Measurements from ENCODE around the gene ING4.
A peak's percentile ranks its signal among the peaks of the same experiment; 100 is the strongest.

Gene ING4

GRCh38 chr12:6688543-6688998 is 25.7 kb upstream of the ING4 start:
- no peak for DNase-seq (ENCODE audit: low read depth, low spot score)

GRCh38 chr12:6685814-6686213 is 22.9 kb upstream of the ING4 start:
- DNase-seq (ENCODE audit: low read depth, low spot score) = no peak

GRCh38 chr12:6684609-6685008 is 21.7 kb upstream of the ING4 start:
- peak; percentile 13 for DNase-seq (ENCODE audit: low read depth, low spot score)

DNA sequence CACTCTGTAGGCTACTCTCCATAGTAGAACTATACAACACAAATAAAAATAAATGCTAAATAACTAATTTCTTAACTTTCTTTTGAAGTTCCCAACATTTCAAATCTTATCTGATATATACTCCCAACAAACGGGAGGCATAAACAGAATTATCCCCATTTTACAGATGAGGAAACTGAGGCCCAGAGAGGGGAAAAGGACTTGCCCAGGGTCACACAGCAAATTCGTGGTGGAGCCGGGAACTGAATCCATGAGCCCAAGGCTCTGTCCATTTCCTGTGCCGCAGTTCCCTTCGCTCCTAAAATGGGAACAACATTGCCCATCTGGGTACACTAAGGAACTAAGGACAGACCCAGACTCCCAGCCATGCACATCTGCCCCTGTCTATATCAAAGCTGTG is 14.0 kb upstream of the ING4 start:
- DNase-seq (ENCODE audit: low read depth, low spot score) = no peak

DNA sequence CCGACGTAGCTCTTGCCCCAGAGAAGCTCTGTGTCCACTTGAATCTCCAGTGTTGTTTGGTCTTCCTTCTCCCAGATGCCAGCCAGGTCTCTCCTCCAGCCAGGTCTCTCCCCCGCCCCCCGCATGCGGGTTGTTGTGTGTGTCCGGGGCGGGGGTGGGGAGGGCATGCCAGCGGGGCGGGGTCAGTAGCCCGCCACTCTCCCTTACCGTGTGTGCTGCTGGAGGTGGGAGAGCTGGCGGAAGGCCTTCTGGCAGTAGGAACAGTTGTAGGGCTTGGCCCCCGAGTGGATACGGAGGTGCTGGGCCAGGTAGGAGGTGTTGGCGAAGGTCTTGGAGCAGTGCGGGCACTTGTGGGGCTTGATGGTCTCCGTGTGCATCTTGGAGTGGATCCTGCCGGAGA is 9.2 kb upstream of the ING4 start:
- DNase-seq (ENCODE audit: low read depth, low spot score) = no peak

DNA sequence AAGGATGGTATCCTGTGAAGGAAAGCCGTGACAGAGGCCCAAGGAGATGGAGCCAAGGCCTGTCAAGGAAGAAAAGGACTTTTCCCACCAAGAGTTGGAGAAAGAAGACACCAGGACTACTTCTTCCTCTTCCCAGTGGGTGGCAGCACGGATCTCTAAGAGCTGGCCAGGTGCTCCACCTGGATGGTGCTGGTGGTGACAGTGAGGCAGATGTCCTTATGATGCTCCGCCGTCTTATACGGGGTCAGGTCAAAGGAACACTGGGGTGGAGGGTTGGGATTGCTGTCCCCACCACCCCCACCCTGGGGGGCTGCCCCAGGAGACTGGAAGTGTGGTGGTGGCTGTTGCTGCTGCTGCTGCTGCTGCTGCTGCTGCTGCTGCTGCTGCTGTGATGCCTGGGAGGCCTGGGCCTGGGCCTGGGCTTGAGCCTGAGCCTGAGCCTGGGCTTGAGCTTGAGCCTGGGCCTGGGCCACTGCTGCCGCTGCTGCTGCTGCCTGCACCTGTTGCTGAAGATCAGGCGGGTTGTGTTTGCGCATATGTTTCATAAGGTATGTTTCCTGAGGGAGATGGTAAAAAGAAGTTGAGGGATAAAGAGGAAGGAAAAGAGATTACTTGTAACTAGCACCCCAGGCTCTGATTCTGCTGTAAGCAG is 4.8 kb upstream of the ING4 start:
- DNase-seq (ENCODE audit: low read depth, low spot score) = peak; percentile 28

- no peak for DNase-seq (ENCODE audit: low read depth, low spot score)
These were observed 3.3 kb upstream of the ING4 start for GRCh38 chr12:6666211-6666610.

GRCh38 chr12:6664902-6665301 is 2.0 kb upstream of the ING4 start:
- DNase-seq (ENCODE audit: low read depth, low spot score) = no peak

GRCh38 chr12:6662602-6662905 is 365 bp downstream of the ING4 start:
- no peak for DNase-seq (ENCODE audit: low read depth, low spot score)

DNA sequence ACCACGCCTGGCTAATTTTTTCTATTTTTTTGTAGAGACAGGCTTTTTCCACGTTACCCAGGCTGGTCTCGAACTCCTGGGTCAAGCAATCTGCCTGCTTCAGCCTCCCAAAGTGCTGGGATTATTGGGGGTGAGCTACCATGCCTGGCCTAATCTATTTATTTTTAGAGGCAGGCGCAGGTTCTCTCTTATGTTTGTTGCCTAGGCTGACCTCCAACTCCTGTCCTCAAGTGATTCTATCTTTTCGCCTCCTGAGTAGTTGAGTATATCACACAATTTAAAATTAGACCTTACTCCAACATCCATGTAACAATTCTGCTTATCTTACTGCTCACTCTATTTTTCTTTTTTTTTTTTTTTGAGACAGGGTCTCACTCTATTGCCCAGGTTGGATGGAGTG is 8.9 kb downstream of the ING4 start:
- DNase-seq (ENCODE audit: low read depth, low spot score) = no peak

GRCh38 chr12:6653342-6653741 is 9.6 kb downstream of the ING4 start:
- no peak for DNase-seq (ENCODE audit: low read depth, low spot score)

DNA sequence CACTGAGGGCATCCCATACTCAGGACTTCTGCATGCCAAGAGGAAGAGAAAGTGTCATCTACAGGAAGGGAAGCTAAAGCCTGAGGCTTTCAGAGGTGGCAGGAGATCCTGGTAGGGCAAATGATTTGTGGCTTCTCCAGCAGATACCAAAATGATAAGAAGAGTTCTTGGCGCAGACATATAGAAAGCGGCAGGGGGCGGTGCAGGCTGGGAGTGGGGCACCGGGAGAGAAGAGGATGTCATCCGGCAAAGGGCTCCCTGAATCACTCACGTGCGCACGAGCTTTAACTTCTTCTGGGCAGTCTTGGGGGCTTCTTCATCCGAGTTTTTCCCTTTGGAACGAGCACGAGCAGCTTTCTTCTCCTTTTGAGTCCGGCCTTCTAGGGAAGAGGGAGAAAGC is 10.5 kb downstream of the ING4 start:
- no peak for DNase-seq (ENCODE audit: low read depth, low spot score)

- no peak for DNase-seq (ENCODE audit: low read depth, low spot score)
These were observed 12.1 kb downstream of the ING4 start for GRCh38 chr12:6650832-6651231.

DNA sequence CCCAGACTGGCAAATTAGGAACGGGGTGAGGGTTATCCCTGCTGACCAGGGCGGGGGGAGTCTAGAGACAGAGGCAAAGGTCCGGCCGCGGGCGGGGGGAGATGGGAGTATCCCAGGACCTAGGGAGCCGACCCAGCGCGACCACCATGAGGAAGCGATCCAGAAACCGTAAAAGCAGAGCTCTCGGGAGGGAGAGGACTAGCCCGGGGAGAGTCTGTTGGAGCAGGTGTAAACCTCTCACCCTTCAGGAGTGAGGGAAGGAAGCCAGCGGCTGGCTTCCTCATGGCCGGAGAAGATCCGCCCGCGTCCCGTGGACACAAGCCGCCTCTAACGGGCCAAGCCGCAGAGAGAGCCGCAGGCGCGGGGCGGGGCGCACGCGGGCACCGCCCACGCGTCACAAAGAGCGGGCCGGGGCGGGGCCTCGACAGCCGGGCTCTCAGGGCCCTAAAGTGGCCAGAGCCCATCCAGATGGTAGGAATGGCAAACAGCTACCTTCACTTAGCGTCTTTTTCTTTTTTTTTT is 15.8 kb downstream of the ING4 start, which contains the start of gene ACRBP:
Gene ACRBP (minus strand): TSS at position 350 of the 522 bp plus-strand sequence. CDS start 66 bp downstream, at position 284.
- DNase-seq (ENCODE audit: low read depth, low spot score) = peak; percentile 87

DNA sequence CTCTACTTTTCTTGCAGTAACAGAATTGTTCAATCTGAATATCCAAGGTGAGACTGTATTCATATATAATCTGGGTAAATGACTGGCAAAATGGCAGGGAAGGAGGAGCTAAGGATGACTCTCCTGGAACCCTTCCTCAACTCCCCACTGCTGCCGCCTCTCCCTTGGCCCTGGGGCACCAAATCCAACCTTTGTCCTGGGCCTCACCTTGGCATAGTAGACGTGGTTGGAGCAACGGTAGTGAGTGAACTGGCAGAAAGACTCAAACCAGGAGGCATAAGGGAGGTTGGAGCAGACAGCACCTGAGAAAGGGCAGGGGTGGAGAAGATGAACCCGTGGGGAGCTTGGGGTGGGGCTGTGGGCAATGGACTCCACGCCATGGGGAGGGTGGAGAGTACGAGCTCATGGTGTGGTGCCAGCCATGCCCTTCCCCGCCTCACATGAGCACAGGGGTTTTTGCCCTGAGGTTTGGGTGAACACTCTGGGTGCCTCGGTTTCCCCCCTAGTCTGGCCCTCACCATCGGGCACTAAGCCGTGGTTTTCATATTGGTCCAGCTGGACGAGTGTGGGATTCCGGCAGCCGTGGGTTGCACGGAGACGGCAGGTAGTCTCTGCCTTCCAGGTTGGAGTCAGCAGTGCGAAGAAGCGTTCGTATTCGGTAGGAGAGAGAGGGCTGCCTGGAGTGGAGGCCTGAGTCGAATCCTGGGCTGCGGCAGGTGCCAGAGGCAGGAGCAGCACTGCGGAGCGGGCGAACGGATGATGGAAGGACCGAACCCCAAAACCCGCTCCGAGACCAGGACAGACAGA is 16.4 kb downstream of the ING4 start:
- no peak for DNase-seq (ENCODE audit: low read depth, low spot score)

GRCh38 chr12:6644903-6645302 is 18.0 kb downstream of the ING4 start:
- DNase-seq (ENCODE audit: low read depth, low spot score) = peak; percentile 32

DNA sequence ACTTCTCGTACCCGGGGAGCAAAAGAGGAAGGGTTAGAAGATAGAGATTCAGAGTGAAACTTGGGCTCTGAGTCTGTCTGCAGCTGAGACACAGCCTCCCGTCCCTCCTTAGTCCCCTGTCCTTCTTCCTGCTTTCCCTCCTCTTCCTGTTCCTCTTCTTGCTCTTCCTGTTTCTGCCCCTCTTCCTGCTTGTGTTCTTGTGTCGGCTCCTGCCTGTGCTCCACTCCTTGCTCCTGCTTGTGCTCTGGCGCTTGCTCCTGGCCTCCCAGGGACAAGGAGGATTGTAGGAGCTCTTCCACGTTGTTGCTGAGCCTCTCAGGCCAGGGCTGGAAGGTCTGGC is 18.7 kb downstream of the ING4 start:
- DNase-seq (ENCODE audit: low read depth, low spot score) = no peak

DNA sequence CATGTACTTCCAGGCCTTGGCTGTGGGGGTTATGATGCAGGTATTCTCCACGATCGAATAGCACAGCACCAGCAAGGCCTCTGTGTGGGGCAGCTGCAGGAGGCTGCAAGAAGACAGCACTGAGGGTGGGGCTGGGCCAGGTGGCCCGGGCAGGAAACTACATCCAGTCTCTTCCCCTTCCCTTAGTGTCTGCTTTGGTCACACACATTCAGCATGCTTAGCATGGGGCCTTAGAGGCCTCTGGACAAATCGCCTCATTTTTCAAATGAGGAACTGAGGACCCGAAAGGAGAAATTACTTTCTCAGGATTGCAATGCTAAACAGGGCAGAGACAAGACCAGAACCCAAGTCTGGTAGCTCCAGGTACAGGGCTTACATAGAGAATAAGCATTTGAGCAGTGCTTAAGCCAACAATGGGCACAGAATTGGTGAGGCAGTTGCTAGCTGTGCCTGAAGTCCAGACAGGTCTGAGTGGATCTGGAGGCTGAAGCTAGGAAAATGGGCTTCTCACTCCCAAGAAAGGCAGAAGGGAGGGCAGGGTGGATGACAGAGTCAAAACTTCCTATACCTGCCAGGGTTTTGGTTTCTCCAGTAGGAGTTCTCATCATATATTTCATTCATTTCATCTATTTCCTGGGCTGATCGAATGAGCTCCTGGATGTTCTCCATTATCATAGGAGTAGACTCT is 19.2 kb downstream of the ING4 start:
- no peak for DNase-seq (ENCODE audit: low read depth, low spot score)

- DNase-seq (ENCODE audit: low read depth, low spot score) = no peak
These were observed 21.8 kb downstream of the ING4 start for GRCh38 chr12:6641131-6641530.

DNA sequence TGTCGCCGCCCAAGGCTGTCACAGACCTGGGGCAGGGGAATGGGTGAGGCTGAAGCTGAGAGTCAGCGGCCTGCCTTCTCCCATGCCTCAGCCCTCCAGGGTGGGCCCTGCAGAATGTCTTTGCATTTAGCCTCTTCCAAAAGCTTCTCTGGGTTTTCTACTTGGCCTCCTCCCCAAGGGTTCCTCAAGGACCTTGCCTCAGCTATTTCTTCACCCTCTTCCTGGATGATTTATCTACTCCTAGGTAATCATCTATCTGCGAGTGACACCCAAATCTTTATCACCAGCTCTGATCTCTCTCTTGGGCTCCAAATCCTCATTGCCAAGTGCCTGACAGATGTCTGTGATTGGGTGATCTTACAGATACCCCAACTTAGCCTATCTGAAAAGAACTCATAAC is 22.4 kb downstream of the ING4 start:
- no peak for DNase-seq (ENCODE audit: low read depth, low spot score)

GRCh38 chr12:6639151-6639801 is 23.6 kb downstream of the ING4 start:
- no peak for DNase-seq (ENCODE audit: low read depth, low spot score)

- no peak for DNase-seq (ENCODE audit: low read depth, low spot score)
These were observed 24.6 kb downstream of the ING4 start for GRCh38 chr12:6638305-6638704.
